ENCODE measurements around the gene ZFAND3. TPM values are rescaled to one million over a fixed set of nuclear protein-coding genes. Genes with fewer than 3 reads are reported as not detected.
"Not testable (repeated sequence)": the region's sequence is repeated elsewhere in the genome, so short reads cannot be mapped to it uniquely, and the experiment has no call there.

Gene ZFAND3
- total RNA-seq, 1 donor from 2014 or later: 89.6 TPM

DNA sequence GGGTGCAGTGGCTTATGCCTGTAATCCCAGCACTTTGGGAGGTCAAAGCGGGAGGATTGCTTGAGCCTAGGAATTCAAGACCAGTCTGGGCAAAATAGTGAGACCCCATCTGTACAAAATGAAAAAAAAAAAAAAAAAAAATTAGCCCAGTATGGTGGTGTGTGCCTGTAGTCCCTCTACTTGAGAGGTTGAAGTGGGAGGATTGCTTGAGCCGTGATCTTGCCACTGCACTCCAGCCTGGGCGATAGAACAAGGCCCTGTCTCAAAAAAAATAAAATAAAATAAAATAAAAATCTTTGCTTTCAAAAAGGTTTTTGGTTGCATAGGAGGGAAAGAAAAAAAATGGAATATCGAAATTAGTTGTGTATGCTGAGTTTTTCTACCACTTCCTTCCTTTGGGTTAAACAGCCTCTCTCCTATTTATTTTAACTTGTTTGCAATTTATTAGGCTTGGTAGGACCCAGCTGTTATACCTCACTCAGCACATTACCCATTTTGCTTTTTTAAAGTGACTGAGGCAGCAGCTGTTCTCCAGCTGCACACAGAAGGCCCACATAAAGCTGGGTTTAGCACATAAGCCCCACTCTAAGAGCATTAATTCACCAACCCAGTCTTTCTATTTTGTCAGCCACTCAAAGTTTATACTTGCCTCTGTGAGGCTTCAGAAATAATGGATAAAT, 152.3 kb downstream of the ZFAND3 start:
- DNase-seq (ENCODE audit: low spot score): no peak

DNA sequence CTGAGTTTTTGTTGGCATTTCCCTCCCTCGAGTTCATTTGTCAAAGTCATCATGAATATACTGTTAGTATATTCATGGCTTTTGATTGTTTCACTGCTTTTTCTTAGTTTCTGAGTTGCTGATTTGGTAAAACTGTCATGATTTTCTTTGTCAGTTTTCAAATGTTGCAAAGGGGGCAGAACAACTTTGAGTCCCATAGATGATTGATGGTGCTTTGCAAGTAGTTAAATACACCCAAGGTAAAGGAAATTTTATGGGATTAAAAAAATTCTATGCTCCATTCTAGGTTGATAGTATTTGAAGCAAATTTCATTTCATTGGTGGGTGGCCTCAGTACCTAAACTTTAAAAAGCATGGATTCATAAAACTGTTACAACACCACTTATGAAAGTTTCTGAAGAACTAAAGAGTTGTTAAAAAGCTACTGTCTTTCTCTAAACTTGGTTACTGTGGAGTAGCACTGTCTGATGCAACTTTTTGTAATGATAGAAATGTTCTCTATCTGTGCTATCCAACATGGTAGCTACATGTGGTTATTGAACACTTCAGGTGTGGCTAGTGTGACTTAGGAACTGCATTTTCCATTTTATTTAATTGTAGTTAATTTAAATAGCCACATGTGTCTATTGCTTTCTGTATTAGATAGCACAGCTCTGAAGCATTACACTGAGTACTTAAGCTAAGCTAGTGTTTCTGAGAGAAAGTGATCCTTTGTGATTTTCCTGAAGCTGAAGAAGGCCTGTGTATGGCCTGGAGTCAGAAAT, 153.6 kb downstream of the ZFAND3 start:
- DNase-seq (ENCODE audit: low spot score): no peak

GRCh38 chr6:37974381-37974780, 154.9 kb downstream of the ZFAND3 start:
- no peak for DNase-seq (ENCODE audit: low spot score)

DNA sequence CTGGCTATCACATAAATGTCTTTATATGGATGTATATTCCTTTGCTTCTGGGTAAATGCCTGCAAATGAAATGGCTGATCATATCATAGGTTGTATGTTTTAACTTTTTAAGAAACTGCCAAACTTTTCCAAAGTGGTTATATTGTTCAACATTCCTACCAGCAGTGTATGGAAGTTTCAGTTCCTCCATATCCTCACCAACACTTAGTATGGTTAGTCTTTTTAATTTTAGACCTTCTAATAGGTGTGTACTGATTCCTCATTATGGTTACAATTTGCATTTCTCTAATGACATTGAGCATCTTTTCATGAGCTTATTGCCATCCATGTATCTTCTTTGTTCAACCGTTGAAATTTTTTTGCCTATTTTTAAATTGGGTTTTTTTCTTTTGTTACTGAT, 155.4 kb downstream of the ZFAND3 start:
- no peak for DNase-seq (ENCODE audit: low spot score)

- no peak for DNase-seq (ENCODE audit: low spot score)
These were observed 158.2 kb downstream of the ZFAND3 start for GRCh38 chr6:37977715-37978114.

GRCh38 chr6:37979392-37980221, 160.1 kb downstream of the ZFAND3 start:
- DNase-seq (ENCODE audit: low spot score): no peak

DNA sequence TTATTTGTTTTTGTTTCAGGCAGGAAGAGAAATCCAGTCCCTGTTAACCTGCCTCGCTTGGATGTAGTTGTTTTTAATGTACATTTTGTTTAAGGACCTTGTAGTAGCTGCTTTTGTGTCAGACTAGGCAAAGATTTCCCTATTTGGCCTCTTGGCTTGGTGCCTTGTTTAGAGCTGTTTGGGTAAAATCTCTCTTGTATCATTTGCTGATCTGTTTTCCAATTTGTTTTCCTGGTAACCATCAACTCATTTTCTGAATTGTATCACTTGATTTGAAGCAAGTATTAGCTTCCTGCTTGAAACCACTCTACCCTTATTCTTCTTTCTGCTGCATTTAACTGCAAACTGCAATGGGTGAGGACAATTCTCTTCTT, 160.7 kb downstream of the ZFAND3 start:
- no peak for DNase-seq (ENCODE audit: low spot score)

- no peak for DNase-seq (ENCODE audit: low spot score)
These were observed 162.1 kb downstream of the ZFAND3 start for GRCh38 chr6:37981626-37982025.

DNA sequence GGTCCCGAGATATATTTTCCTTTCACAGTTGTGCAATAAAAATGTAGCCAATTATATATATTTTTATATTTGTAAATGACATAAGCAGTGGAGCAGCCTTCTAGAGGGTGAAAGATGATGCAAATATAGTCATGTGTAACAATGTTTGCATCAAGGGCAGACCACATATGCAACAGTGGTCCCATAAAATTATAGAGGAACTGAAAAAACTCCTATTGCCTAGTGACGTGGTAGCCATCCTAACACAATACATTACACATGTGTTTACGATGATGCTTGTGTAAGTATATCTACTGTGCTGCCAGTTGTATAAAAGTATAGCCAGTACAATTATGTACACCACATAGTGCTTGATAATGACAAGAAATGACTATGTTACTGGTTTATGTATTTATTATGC, 162.8 kb downstream of the ZFAND3 start:
- DNase-seq (ENCODE audit: low spot score): no peak

GRCh38 chr6:37983720-37984501, 164.4 kb downstream of the ZFAND3 start:
- DNase-seq (ENCODE audit: low spot score): no peak

DNA sequence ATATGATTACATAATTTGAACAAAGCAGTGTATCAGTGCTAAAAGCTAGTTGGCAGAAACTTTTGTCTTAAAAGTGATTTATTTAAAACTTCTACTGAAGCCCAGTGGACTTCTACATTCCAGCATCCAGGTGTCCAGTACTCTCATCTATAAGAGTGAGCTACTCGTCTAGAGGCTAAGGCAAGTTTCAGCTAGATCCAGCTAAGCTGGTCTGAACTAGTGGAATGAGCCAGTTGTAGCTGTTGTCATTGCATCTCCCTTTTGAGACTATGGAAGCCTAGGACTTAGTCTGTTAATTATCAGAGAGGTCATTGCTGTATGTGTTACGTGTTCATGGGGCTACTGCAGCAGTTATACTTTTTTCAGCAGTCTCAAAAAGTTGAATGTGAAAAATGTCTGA, 165.1 kb downstream of the ZFAND3 start:
- no peak for DNase-seq (ENCODE audit: low spot score)

- DNase-seq (ENCODE audit: low spot score): no peak
These were observed 165.8 kb downstream of the ZFAND3 start for GRCh38 chr6:37985355-37985754.

DNA sequence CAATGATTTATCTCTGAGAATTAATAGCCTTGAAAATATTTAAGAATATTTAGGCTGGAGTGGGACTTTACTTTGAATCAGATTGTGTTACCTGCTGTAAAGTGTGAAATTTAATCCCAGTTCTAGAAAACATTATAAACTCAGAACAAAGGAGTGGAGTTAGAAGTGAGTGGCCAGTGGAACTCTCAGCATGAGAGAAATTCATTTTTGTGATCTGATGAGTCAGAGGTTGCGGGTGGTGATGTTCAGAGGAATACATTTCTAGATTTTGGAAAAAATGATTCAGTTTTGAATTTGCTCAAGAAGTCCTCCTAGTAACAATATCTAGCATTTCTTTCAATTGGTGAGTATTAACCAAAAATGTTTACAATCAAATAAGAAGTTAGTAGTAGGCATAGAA, 167.5 kb downstream of the ZFAND3 start:
- no peak for DNase-seq (ENCODE audit: low spot score)

GRCh38 chr6:37987559-37987958, 168.0 kb downstream of the ZFAND3 start:
- no peak for DNase-seq (ENCODE audit: low spot score)

DNA sequence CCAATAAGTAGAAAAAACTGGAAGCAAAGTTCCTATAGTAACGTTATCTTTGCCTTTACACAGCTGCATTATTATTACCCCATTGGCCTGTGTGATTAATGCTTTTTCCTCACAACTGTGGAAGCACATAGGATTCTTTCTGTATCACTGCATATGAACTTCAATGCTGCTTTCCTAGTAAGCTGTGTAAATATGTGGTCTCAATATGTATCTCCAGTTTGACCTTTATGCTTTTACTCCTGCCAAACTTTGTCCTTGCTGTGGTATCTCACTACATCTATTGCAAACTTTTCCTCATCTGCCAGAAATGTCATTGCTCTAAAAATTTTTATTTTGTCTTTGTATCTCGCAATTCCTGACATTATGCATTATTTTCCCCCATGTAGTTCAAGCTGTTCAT, 168.6 kb downstream of the ZFAND3 start:
- no peak for DNase-seq (ENCODE audit: low spot score)

DNA sequence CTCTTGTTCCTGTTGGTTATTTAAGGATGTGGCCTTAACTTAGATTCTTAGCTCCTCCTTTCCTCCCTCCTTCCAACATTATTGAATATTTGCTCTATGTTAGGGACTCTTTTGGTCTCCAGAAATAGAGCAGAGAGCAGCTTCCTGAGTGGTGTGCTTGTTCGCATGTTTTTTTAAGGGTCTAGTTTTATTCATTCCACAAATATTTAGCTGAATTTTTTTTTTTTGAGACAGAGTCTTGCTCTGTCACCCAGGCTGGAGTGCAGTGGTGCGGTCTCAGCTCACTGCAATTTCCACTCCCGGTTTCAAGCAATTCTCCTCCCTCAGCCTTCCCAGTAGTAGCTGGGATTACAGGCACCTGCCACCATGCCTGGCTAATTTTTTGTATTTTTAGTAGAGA, 169.2 kb downstream of the ZFAND3 start:
- no peak for DNase-seq (ENCODE audit: low spot score)

DNA sequence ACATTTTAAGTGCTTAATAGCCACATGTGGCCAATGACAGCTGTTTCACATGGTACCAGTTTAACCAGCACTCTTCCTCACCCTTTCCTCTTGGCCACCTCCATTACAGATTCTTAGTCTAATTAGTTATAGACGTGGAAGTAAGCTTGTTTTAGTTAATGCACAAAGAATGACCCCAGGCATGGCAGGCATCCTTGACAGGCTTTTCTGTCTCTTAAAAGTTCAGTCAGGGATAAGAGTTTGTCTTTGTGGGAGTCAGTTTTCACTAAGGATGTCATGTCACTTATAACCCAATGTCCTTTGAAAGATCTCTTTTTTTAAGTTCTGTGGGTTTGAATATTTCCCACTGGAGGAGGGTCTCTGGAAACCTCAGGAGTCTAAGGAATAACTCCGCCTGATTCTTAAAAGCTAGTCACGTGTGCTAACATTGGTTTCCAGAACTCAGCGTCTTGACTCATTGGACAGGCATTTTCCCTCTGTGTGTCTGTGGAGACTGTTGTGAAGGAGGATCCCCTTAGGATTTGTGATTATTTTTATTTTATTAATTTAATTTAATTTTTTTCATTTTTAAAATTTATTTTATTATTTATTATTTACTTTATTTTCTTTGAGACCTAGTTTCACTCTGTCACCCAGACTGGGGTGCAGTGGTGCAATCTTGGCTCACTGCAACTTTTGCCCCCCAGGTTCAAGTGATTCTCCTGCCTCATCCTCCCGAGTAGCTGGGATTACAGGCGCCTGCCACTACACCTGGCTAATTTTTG, 171.4 kb downstream of the ZFAND3 start:
- no peak for DNase-seq (ENCODE audit: low spot score)

DNA sequence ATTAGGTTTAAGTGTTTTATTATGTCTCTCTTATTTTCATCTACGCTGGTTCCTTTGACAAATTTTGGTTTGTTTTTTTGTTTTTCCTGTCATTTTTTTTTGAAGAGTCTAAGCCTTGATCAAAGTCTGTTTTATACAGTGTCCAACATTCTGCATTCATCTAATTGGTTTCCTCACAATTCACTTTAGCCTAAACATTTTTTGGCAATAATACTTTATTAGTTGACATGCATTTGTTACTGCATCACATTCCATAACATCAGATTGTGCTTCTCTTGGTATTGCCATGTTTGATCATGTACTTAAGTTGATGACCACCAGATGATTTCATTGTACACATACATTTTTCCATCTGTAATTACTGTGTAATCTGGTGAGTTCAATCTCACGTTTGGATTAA, 173.2 kb downstream of the ZFAND3 start:
- no peak for DNase-seq (ENCODE audit: low spot score)

GRCh38 chr6:37993194-37993593, 173.7 kb downstream of the ZFAND3 start:
- not testable (repeated sequence) for DNase-seq (ENCODE audit: low spot score)

DNA sequence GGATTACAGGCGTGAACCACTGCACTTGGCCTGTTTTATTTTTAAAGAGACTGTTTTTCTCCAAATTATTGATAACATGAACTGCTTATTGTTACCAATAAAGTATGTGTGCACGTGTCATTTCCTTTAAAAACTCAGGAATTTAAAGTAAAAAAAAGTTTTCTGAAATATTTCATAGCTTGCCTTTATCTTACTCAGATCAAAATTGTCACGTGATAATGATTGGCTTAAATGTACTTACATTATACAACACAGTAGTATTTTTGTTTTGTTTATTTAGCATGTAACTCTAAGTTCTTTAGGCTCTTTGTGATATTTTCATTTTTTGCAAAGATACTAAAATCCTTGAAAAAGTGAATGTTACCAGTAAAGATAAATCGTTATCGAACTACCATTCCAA, 174.1 kb downstream of the ZFAND3 start:
- no peak for DNase-seq (ENCODE audit: low spot score)

GRCh38 chr6:37994223-37994622, 174.7 kb downstream of the ZFAND3 start:
- no peak for DNase-seq (ENCODE audit: low spot score)
